Vagina (tissue), 2 donors: ENCODE results near the gene DACT1.

Source experiments
- POLR2A ChIP-seq, 2 donors: fragments of 450-650 bp; IDR thresholded peaks; one replicate each; pipeline ENCODE4 v1.6.1; 2017; ENCODE audit warnings: antibody characterized with exemption in 2 of 2, mild to moderate bottlenecking in 2 of 2, moderate library complexity in 2 of 2
- POLR2AphosphoS5 ChIP-seq, 2 donors: sonication (generic); formaldehyde crosslinking; IDR thresholded peaks; one replicate each; pipeline ENCODE4 v1.9.0; 2017; ENCODE audit warnings: antibody characterized with exemption in 2 of 2, mild to moderate bottlenecking in 2 of 2, low read depth in 1 of 2; ENCODE audit not compliant: insufficient read depth in 1 of 2
- TF ChIP-seq, protein P1 (sequence below), 3 experiments: fragments of 450-650 bp in 2 of 3; fragments of 200-600 bp in 1 of 3; sonication (generic) in 1 of 3; IDR thresholded peaks; one replicate each; pipeline ENCODE4 v1.5.1; 2017 to 2019; ENCODE audit warnings: antibody characterized with exemption in 3 of 3, mild to moderate bottlenecking in 2 of 3, moderate library complexity in 2 of 3

DNA sequence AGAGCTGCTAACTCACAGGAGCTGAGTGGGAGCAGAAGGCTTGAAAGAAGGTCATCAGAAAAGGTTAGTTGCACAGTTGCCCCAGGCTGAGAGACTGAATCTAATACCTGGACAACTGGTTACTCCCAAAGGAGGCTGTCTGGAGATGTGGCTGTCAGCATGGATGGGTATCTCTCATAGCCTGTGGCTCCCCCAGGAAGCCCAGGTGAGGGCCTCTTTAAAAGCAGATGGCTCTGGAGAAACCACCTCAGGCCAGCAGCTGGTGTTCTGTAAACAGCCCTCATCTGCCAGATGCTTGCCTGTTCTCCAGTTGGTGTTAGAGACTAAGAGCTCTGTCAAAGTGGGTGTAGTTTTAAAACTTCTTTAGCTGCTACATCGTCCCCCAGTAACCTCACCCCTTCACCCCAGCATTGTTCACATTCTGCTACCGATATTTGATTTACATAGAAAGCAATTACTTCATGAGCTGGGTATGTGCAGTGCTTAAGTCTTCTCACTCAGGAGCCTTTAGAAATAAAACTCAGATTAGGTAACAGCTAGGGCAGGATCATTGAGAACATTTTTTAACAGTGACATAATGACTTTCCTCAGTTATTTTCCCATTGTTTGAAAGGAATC is 25.8 kb downstream of the DACT1 start:
- TF ChIP-seq, protein P1, sequence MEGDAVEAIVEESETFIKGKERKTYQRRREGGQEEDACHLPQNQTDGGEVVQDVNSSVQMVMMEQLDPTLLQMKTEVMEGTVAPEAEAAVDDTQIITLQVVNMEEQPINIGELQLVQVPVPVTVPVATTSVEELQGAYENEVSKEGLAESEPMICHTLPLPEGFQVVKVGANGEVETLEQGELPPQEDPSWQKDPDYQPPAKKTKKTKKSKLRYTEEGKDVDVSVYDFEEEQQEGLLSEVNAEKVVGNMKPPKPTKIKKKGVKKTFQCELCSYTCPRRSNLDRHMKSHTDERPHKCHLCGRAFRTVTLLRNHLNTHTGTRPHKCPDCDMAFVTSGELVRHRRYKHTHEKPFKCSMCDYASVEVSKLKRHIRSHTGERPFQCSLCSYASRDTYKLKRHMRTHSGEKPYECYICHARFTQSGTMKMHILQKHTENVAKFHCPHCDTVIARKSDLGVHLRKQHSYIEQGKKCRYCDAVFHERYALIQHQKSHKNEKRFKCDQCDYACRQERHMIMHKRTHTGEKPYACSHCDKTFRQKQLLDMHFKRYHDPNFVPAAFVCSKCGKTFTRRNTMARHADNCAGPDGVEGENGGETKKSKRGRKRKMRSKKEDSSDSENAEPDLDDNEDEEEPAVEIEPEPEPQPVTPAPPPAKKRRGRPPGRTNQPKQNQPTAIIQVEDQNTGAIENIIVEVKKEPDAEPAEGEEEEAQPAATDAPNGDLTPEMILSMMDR (IDR thresholded peaks at IDR 0.05) = no peak
- no peak for TF ChIP-seq POLR2A (IDR thresholded peaks at IDR 0.05)
- no peak for TF ChIP-seq POLR2AphosphoS5 (IDR thresholded peaks at IDR 0.05; ENCODE audit: insufficient read depth in 1 of 2, low read depth in 1 of 2)
